Bronchial epithelial cell (primary cell): ENCODE measurements around the gene ACOT7. TPM values are rescaled to one million over a fixed set of nuclear protein-coding genes. Genes with fewer than 3 reads are reported as not detected.
A peak's percentile ranks its signal among the peaks of the same experiment; 100 is the strongest.
"Not testable (repeated sequence)": the region's sequence is repeated elsewhere in the genome, so short reads cannot be mapped to it uniquely, and the experiment has no call there.

Experiments used
- DNase-seq: peaks from one replicate; pipeline ENCODE4 v3.0.0-alpha.2; 2010; ENCODE audit warnings: low read depth
- FAIRE-seq: peaks from 2 replicates; lab custom pipeline; 2011; peaks lifted over from hg19 to GRCh38; lab: Jason Lieb, UNC
- H3K27me3 ChIP-seq: 2 replicates; pipeline ENCODE4 v1.5.1; 2011; ENCODE audit warnings: low read length; ENCODE audit not compliant: control insufficient read depth, insufficient read depth
- H3K36me3 ChIP-seq: 2 replicates; pipeline ENCODE4 v1.5.1; 2011; ENCODE audit warnings: low read length; ENCODE audit not compliant: control insufficient read depth, insufficient read depth
- H3K4me3 ChIP-seq: 2 replicates; pipeline ENCODE4 v1.5.1; 2011; ENCODE audit warnings: mild to moderate bottlenecking, low read depth, low read length, control low read depth
- CTCF ChIP-seq: IDR thresholded peaks from 2 replicates; pipeline ENCODE4 v1.5.1; 2011; ENCODE audit warnings: mild to moderate bottlenecking, moderate library complexity, low read length, control low read depth, inconsistent platforms; ENCODE audit not compliant: insufficient read depth, severe bottlenecking
- total RNA-seq: library from RNA; depleted of rRNA; stranded (reverse); fragments of >200 nt; gene quantifications from 2 replicates; pipeline ENCODE4 v1.2.1, GENCODE V29; 2014

The ACOT7 gene
- total RNA-seq, 1 donor from 2014 or later: 89.8 TPM

GRCh38 chr1:6409053-6409452 lies 15.5 kb upstream of the ACOT7 start:
- no peak for TF ChIP-seq CTCF

GRCh38 chr1:6408023-6408422 lies 14.5 kb upstream of the ACOT7 start:
- no peak for TF ChIP-seq CTCF
- H3K27me3 ChIP-seq: no peaks in the 10 kb centered on the region
- H3K36me3 ChIP-seq: no peaks in the 10 kb centered on the region
- no peak overlapping the region for H3K4me3 ChIP-seq
- FAIRE-seq (no peak), DNase-seq (no peak)

More at GRCh38 chr1:6409053-6409452, 15.5 kb upstream of the ACOT7 start:
- no peaks in the 10 kb centered on the region for H3K27me3 ChIP-seq
- H3K36me3 ChIP-seq: no peaks in the 10 kb centered on the region
- no peak for DNase-seq
- no peak for FAIRE-seq
- no peak overlapping the region for H3K4me3 ChIP-seq

- H3K36me3 ChIP-seq: no peaks in the 10 kb centered on the region
- FAIRE-seq (no peak), DNase-seq (peak; percentile 82)
- H3K27me3 ChIP-seq: no peaks in the 10 kb centered on the region
- no peak for TF ChIP-seq CTCF
- no peak overlapping the region for H3K4me3 ChIP-seq
These were observed 8.1 kb upstream of the ACOT7 start for GRCh38 chr1:6401673-6402072.

- DNase-seq: no peak
- H3K36me3 ChIP-seq: no peaks in the 10 kb centered on the region
- no peak for TF ChIP-seq CTCF
- H3K27me3 ChIP-seq: no peaks in the 10 kb centered on the region
- FAIRE-seq: no peak
- H3K4me3 ChIP-seq: no peak overlapping the region
These were observed 5.7 kb upstream of the ACOT7 start for GRCh38 chr1:6399294-6399693.

GRCh38 chr1:6397844-6398441 lies 4.4 kb upstream of the ACOT7 start:
- H3K4me3 ChIP-seq: no peak overlapping the region
- H3K27me3 ChIP-seq: no peaks in the 10 kb centered on the region
- FAIRE-seq: no peak
- DNase-seq: no peak
- no peak for TF ChIP-seq CTCF
- no peaks in the 10 kb centered on the region for H3K36me3 ChIP-seq

- Histone ChIP-seq H3K36me3 (no peaks in the 10 kb centered on the region), H3K27me3 (no peaks in the 10 kb centered on the region), H3K4me3 (no peak overlapping the region)
- FAIRE-seq (no peak), DNase-seq (no peak)
- TF ChIP-seq CTCF: peak; percentile 36
These were observed 3.4 kb upstream of the ACOT7 start for GRCh38 chr1:6396998-6397397.

- DNase-seq, H3K27me3 ChIP-seq, FAIRE-seq, H3K36me3 ChIP-seq, H3K4me3 ChIP-seq: not testable (repeated sequence)
These were observed 2.2 kb upstream of the ACOT7 start for GRCh38 chr1:6395781-6396244.

- not testable (repeated sequence) for H3K36me3 ChIP-seq, H3K4me3 ChIP-seq, FAIRE-seq, H3K27me3 ChIP-seq, DNase-seq
These were observed 1.6 kb upstream of the ACOT7 start for GRCh38 chr1:6395130-6395529.
